ENCODE data around the gene SSTR3. TPM values are rescaled to one million over a fixed set of nuclear protein-coding genes. Genes with fewer than 3 reads are reported as not detected.

Gene SSTR3

GRCh38 chr22:37162221-37163095 is 49.8 kb downstream of the SSTR3 start:
- H3K4me1 ChIP-seq (ENCODE audit: control insufficient read depth, insufficient read depth, low read length), result no peaks in the 10 kb centered on the region
- no peaks in the 10 kb centered on the region for H3K9me3 ChIP-seq (replicated peaks; ENCODE audit: low read length)
- H3K4me2 ChIP-seq (ENCODE audit: low read length), result no peak overlapping the region
- H3K36me3 ChIP-seq (ENCODE audit: insufficient read depth, low read length), result no peaks in the 10 kb centered on the region
- H3K4me3 ChIP-seq (ENCODE audit: low read length), result no peak overlapping the region
- H3K9ac ChIP-seq (ENCODE audit: low read depth, low read length), result no peak overlapping the region
- H3K27me3 ChIP-seq (ENCODE audit: control insufficient read depth, insufficient read depth, low read length), result peaks cover 48% of the 10 kb centered on the region

DNA sequence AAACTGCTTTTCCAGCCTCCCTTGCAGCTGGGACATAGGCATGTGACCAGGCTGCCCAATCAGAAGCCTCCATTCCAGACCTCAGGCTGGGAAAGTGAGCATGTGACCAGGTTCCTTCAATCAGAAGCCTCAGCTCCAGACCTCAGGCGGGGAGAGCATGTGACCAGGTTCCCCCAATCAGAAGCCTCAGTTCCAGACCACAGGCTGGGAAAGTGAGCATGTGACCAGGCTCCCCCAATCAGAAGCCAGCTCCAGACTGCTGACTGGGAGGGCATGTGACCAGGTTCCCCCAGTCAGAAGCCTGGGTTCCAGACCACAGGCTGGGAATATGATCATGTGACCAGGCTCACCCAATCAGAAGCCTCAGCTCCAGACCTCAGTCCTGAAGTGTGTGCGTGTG is 50.8 kb downstream of the SSTR3 start:
- no peaks in the 10 kb centered on the region for H3K4me1 ChIP-seq (ENCODE audit: control insufficient read depth, insufficient read depth, low read length)
- no peaks in the 10 kb centered on the region for H3K9me3 ChIP-seq (replicated peaks; ENCODE audit: low read length)
- H3K4me3 ChIP-seq (ENCODE audit: low read length), result no peak overlapping the region
- H3K27me3 ChIP-seq (ENCODE audit: control insufficient read depth, insufficient read depth, low read length), result peaks cover 48% of the 10 kb centered on the region
- H3K4me2 ChIP-seq (ENCODE audit: low read length), result no peak overlapping the region
- no peaks in the 10 kb centered on the region for H3K36me3 ChIP-seq (ENCODE audit: insufficient read depth, low read length)
- H3K9ac ChIP-seq (ENCODE audit: low read depth, low read length), result no peak overlapping the region

GRCh38 chr22:37160027-37160426 is 52.2 kb downstream of the SSTR3 start:
- Histone ChIP-seq H3K9ac (ENCODE audit: low read depth, low read length) (no peak overlapping the region), H3K36me3 (ENCODE audit: insufficient read depth, low read length) (no peaks in the 10 kb centered on the region), H3K4me1 (ENCODE audit: control insufficient read depth, insufficient read depth, low read length) (no peaks in the 10 kb centered on the region), H3K27me3 (ENCODE audit: control insufficient read depth, insufficient read depth, low read length) (peaks cover 52% of the 10 kb centered on the region), H3K4me3 (ENCODE audit: low read length) (no peak overlapping the region), H3K9me3 (replicated peaks; ENCODE audit: low read length) (no peaks in the 10 kb centered on the region), H3K4me2 (ENCODE audit: low read length) (no peak overlapping the region)

- H3K9me3 ChIP-seq (replicated peaks; ENCODE audit: low read length), result no peaks in the 10 kb centered on the region
- H3K36me3 ChIP-seq (ENCODE audit: insufficient read depth, low read length), result no peaks in the 10 kb centered on the region
- H3K4me2 ChIP-seq (ENCODE audit: low read length), result no peak overlapping the region
- no peaks in the 10 kb centered on the region for H3K4me1 ChIP-seq (ENCODE audit: control insufficient read depth, insufficient read depth, low read length)
- H3K4me3 ChIP-seq (ENCODE audit: low read length), result no peak overlapping the region
- H3K27me3 ChIP-seq (ENCODE audit: control insufficient read depth, insufficient read depth, low read length), result peaks cover 55% of the 10 kb centered on the region
- H3K9ac ChIP-seq (ENCODE audit: low read depth, low read length), result no peak overlapping the region
Observed at GRCh38 chr22:37158963-37159290, 53.4 kb downstream of the SSTR3 start.

DNA sequence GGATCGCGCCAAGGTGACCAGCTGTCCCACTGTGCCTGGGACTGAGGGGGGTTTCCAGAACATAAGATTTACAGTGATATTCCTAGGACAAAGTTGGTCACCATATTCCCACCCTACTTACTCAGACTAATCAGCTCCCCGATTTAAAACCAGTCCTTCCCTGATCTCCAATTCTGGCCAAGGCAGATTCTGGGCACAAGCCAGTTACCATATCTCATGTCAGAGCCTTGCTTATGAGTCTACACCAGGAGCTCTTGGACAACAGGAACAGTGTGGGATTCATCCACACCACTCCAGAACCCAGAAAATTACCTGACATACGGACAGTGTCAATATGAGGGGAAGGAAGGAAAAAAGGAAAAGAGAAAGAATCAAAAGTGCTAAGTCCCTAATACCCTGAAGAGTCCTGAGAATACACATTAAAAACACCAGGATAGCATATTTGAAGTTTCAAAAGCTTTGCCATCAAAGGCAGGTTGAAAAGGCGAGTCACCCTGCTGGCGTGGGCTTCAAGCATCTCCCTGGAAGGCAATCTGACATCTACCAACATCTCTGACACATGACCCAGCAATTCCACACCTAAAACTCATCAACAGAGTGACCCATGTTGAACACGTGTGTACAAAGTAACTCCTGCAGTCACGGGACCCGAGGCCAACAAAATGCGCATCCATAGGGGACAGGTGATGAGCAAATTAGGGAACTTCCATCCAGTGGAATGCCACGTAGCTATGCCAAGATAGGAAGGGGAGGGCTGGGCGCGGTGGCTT is 54.6 kb downstream of the SSTR3 start:
- Histone ChIP-seq H3K36me3 (ENCODE audit: insufficient read depth, low read length) (no peaks in the 10 kb centered on the region), H3K9ac (ENCODE audit: low read depth, low read length) (no peak overlapping the region), H3K4me2 (ENCODE audit: low read length) (no peak overlapping the region), H3K27me3 (ENCODE audit: control insufficient read depth, insufficient read depth, low read length) (peaks cover 52% of the 10 kb centered on the region), H3K9me3 (replicated peaks; ENCODE audit: low read length) (no peaks in the 10 kb centered on the region), H3K4me3 (ENCODE audit: low read length) (no peak overlapping the region), H3K4me1 (ENCODE audit: control insufficient read depth, insufficient read depth, low read length) (no peaks in the 10 kb centered on the region)

DNA sequence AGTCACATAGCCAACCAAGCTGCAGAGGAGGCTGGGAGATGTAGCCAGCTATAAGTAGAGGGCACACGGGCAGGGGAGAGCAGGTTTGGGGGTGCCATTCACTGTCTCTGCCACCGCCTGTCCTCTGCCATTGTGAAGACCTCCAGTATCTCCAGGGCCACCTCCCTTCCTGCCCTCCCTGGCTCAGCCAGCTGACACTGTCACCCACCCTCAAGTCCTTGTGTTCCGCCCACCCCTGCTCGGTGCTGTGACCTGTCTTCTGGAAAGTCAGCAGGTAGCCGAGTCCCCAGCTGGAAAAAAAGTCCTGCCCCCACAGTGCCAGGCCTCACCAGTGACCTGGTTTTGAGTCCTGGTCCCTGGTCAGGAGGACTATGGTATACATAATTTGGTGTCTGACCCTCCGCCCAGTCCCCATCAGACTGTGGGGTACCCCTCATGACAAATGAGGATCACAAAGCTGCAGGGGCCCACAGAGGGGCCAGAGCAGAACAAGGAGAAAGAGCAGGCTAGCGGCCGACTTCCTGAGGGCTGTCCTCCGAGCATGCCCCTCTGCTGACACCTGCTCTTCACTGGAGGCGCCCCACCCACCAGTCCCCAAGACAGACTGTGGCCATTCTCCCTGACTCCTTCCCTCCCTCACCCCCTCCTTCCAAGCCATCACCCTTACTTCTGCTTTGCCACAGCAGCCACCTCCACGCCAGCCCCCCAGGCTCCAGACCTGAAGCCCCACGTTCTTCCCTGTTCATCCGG is 55.4 kb downstream of the SSTR3 start:
- Histone ChIP-seq H3K9ac (ENCODE audit: low read depth, low read length) (no peak overlapping the region), H3K36me3 (ENCODE audit: insufficient read depth, low read length) (no peaks in the 10 kb centered on the region), H3K27me3 (ENCODE audit: control insufficient read depth, insufficient read depth, low read length) (peaks cover 57% of the 10 kb centered on the region), H3K4me2 (ENCODE audit: low read length) (no peak overlapping the region), H3K4me3 (ENCODE audit: low read length) (no peak overlapping the region), H3K9me3 (replicated peaks; ENCODE audit: low read length) (no peaks in the 10 kb centered on the region), H3K4me1 (ENCODE audit: control insufficient read depth, insufficient read depth, low read length) (no peaks in the 10 kb centered on the region)

DNA sequence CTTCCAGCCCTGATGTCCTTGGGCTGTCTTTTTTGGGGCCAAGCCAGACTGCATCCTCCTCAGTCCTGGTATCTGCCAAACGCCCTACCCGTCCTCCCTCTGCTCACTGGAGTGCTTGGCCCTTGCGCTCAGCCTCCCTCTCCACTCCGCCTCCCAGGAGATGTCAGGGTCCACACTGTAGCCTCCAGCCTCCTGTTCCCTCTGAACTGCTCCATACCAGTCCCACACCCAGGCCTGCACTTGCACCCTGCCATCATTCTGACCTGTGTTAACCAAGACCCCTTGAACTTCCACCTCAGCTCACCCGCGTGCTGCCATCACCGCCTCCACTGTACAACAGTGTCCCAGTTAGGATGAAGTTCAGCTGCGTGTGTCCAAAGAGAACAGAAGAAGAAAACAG is 56.3 kb downstream of the SSTR3 start:
- no peaks in the 10 kb centered on the region for H3K4me1 ChIP-seq (ENCODE audit: control insufficient read depth, insufficient read depth, low read length)

GRCh38 chr22:37154925-37155712 is 57.2 kb downstream of the SSTR3 start:
- Histone ChIP-seq H3K4me1 (ENCODE audit: control insufficient read depth, insufficient read depth, low read length) (no peaks in the 10 kb centered on the region), H3K9me3 (replicated peaks; ENCODE audit: low read length) (no peaks in the 10 kb centered on the region), H3K36me3 (ENCODE audit: insufficient read depth, low read length) (no peaks in the 10 kb centered on the region), H3K27me3 (ENCODE audit: control insufficient read depth, insufficient read depth, low read length) (peaks cover 59% of the 10 kb centered on the region), H3K9ac (ENCODE audit: low read depth, low read length) (no peak overlapping the region), H3K4me2 (ENCODE audit: low read length) (no peak overlapping the region), H3K4me3 (ENCODE audit: low read length) (no peak overlapping the region)

More for the DNA sequence above, 56.3 kb downstream of the SSTR3 start:
- Histone ChIP-seq H3K4me2 (ENCODE audit: low read length) (no peak overlapping the region), H3K9me3 (replicated peaks; ENCODE audit: low read length) (no peaks in the 10 kb centered on the region), H3K27me3 (ENCODE audit: control insufficient read depth, insufficient read depth, low read length) (peaks cover 59% of the 10 kb centered on the region), H3K9ac (ENCODE audit: low read depth, low read length) (no peak overlapping the region), H3K4me3 (ENCODE audit: low read length) (no peak overlapping the region), H3K36me3 (ENCODE audit: insufficient read depth, low read length) (no peaks in the 10 kb centered on the region)

Small RNA genes lying within 50 kb of the gene (small RNA-seq; reads per million reads assigned to genes)
- gene Z82188.1, result not detected
